ENCODE data around the gene ALG10.
"Not testable (repeated sequence)": the region's sequence is repeated elsewhere in the genome, so short reads cannot be mapped to it uniquely, and the experiment has no call there.

ALG10 gene, protein sequence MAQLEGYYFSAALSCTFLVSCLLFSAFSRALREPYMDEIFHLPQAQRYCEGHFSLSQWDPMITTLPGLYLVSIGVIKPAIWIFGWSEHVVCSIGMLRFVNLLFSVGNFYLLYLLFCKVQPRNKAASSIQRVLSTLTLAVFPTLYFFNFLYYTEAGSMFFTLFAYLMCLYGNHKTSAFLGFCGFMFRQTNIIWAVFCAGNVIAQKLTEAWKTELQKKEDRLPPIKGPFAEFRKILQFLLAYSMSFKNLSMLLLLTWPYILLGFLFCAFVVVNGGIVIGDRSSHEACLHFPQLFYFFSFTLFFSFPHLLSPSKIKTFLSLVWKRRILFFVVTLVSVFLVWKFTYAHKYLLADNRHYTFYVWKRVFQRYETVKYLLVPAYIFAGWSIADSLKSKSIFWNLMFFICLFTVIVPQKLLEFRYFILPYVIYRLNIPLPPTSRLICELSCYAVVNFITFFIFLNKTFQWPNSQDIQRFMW

DNA sequence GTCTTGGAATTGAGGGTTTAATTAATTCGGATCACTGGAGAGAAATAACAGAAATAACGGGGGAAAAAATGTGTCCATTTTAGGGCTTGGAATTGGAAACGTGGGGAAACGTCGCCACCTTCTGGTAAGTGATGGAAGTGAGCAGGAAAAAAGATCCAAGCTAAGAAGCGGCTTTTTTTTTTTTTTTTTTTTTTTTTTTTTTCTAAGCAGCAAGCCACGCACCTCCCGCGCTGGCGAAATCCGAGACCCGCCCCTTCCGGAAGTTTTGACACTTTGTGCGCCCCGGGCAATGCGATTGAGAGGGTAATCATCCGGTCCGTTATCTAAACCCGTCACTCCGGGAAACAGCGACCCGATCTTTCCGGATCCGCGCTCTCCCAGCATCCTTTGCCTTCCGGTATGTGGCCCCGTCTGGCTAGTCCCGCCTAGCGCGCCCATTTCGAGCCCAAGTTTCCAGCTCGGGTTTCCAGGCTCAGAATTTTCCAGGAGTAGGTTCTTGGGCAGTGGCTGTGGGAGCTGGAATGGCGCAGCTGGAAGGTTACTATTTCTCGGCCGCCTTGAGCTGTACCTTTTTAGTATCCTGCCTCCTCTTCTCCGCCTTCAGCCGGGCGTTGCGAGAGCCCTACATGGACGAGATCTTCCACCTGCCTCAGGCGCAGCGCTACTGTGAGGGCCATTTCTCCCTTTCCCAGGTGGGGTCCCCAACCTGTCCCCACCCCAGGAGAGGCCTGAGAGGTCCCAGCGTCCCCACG, at the start of gene ALG10:
ALG10 (plus strand) TSS at position 418 of the 752 bp plus-strand sequence; CDS start at position 522, 104 bp downstream.
- DNase-seq: peak; percentile 14

DNA sequence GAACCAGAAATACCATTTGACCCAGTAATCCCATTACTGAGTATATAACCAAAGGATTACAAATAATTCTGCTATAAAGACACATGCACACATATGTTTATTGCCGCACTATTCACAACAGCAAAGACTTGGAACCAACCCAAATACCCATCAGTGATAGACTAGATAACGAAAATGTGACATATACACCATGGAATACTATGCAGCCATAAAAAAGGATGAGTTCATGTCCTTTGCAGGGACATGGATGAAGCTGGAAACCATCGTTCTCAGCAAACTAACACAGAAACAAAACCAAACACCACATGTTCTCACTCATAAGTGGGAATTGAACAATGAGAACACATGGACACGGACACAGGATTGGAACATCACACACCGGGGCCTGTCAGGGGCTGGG, 49.4 kb upstream of the ALG10 start:
- not testable (repeated sequence) for DNase-seq

DNA sequence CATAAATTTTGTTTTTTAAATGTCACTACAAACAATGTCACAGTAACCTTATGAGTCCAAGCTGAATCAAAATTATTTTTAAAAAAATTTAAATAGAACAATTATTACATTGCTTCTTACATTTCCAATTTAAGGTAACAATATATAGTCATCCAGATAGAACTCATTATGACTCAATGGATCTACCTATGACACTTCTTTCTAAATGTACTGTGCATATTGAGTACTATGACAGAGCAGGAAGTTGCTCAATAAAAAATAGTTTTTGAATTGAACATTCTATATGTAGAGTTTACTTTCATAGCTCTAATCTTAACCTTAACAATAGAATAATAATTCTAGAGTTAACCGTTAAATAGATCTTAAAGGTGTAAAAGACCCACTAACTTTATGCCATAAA, 44.4 kb upstream of the ALG10 start:
- no peak for DNase-seq

DNA sequence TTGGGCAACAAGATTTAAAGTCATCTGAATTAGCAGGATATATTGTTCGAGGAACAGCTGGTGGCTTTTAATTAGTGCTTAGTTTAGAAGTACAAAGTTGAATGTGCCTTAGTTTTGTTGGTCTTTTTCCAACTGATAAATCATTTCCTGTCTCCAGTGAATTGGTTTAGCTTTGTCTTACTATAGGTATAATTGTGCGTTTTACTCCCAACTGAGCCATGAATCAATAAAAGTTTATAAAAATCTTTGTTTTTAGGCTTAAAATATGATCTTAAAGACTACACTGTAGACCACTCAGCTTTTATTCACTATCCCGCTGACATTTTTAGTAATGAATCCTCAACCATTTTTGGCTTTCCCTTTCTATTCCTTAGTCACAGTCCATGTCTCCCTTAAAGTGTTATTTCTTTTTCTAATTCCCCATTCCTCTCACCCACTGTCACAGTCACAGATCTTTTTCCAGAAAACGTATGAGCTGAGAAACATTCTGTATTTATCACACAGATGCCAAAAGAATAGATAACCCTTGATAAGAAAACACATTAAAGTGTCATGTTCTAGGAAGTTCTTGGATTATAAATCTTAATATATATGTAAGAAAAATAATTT, 34.0 kb upstream of the ALG10 start:
- DNase-seq: no peak

DNA sequence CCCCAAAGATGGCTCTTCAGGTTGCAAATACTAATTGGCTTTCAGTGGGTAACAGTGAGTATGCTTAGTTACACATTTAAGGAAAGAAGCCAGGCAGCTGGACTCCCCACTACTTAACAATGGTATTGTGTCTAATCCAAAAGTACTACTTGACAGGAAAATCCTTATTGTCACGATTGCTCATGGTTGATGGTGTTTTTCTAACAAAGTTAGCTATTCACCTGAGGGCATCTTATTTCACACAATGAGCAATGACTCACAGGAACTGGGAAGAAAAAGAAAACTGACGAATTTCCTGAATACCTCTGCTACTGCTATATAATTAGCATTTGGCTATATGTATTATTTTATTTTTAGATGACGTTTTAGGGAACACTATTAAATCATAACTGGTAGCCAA, 33.4 kb upstream of the ALG10 start:
- no peak for DNase-seq

DNA sequence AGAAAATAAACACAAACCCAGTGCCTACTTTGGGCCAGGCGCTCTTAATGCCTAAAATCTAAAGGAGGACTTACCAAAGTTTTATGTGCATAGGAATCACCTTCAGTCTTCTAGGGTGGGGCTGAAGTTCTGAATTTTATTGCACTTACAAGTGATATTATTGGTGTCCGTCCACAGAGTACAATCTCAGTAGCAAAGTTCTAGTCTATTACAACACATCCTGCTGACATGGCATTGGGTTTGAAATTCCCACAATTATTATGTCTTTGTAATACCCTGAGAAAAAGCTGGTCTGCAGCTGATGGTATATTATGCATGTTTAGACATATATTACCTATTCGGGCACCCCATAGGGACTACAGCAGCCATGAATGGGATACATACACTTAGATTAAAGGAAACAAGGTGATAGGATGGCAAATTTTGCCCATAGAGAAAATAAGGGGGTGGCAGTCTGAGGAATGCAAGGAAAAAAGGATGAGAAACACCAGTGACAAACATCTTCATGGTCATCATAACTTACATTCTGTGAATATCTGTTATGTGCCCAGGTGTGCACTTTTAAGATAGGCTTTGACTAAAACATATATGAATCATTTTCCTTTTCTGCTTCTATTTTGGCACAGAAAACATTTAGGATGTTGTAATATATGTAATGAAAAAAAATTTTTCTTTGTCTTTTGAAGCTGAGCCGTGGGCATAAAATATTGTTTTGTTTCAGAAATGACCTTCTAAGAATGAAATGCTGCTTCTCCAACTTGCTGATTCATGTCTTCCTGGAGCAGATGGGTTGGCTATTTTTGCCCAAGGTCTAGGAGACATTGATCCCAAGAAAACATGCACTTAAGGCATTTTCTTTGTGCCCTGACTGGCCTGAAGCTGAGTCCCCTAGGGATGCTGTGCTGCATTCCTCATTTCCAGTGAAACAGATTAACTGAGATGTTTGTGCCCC, 27.2 kb upstream of the ALG10 start:
- no peak for DNase-seq

DNA sequence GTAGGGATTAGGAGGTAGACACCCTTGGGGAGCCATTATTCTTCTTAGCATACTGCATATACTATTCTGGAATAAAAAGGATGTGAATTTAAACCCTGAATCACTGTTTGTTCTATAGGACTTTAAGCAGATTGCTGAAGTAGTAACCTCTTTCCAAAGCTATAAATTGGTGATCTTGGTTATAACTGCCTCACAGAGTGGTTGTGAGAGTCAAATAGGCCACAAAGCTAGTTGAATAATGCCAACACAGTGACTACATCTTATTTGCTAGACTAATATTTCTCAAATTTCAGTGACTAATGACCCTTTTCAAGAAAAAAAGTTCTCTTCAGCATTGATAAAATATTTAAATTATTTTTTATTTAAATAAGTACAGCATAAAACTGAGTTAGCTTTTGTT, 13.5 kb upstream of the ALG10 start:
- DNase-seq: not testable (repeated sequence)

DNA sequence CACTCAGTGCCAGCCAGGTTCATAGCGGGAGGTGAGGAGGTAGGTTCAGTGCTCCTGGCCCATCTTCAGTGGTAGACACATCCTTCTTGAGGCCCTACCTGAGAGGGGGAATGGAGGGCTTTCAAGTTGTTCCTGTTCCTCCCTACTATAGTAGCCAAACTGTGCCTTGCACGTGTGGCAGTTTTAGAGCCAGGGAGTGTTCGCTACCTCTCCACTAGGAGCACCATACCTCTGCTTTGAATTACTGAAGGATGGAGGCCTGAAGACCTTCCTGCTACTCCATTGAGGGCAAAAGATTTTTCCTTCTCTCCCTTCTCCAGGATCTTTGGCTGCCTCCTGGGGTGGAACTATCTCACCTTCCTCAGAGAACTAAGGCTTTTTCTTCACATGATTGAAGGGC, 5.9 kb upstream of the ALG10 start:
- no peak for DNase-seq

DNA sequence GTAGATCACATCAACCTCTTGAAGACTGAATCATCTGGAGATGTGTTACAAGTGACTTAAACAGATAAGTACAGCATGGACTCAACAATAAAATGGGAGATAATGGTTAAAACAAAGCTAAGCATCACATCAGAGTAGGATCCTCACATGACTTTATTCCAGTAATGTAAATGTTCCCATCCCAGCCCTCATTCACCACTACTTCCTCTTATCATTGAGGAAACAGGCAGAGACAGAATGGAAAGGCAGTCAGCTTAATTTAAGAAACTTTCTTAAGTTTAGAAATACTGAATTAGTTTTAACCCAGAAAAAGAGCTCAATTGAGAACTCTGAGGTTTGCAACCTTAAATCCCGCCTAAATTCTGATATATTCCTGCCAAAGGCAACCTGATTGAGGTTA, 1.2 kb upstream of the ALG10 start:
- no peak for DNase-seq

DNA sequence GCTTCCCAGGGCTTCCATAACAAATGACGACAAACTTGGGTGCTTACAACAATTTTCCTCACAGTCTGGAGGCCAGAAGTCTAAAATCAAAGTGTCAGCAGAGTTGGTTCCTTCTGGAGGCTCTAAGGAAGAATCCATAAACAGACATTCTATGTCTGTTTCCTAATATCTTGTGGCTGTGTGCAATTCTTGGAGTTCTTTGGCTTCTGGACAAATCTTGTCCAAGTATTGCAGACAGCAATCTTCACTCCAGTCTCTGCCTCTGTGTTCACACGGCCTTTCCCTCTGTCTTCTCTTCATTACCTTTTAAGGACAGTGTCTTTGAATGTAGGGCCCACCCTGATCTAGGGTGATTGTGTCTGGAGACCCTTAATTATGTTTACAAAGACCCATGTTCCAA, 5.4 kb downstream of the ALG10 start:
- not testable (repeated sequence) for DNase-seq

DNA sequence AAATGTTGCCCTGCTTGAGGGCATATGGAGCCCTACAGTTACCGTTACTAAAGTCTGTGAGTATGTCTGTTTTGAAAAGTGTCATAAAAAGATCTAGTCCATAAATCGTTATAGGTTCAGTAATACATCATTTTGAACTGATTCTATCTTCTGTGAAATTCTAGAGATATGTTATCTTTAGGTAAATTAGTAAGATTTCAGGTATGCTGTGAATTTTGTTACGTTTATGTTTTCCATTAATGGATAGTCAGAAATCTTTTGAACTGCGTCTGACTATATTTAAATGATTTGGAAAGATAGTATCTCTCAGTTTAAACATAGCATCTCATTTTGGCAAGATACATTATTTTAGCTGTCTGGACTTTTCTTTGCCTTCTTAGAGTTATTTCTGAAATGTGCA, 8.3 kb downstream of the ALG10 start:
- DNase-seq: no peak

DNA sequence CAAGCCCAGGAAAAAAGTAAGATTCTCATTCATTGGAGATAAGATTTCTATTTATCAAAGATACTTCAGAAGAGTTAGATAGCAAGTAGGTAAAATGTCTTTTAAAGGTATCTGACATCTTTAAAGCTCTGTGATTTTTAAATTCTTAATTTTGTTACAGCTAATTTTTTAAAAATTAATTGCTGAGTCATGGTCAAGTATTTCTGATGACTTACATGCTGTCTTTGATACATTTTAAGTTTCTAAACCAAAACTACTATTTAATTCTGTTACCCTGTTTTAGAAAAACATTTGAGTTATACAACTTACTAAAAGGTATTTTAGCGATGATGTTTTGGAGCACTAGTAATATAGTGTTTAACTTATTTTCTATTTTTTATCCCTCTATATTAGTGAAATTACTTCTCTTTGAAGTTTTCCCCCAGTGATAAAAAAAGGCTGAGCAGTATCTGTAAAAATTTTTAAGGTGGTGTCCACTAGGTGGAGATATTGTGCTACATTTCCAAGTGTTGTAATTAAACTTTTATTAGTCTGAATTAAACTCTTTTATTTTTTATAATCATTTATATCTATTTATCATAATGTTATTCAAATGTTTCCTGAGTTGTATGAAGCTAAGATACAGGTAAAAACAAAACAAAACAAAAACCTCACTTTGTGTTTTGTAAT, 11.5 kb downstream of the ALG10 start:
- no peak for DNase-seq

DNA sequence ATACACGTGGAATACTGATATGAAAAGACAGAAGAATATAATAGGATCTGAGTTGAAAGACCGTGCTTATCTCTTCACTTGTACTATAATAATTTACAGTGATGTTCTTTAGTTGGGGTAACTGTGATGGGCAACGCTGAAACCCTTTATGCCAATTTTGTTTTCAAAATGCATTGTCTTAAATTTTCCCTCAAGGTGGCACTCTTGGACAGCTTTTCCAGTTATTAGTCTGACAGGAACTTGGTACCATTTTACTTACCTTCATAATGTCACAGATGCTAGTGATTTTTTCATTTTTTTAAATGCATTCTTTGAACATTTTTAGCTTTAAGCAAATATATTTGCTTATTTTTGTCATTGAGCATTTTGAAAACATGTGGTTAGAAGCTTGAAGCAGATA, 16.1 kb downstream of the ALG10 start:
- not testable (repeated sequence) for DNase-seq

DNA sequence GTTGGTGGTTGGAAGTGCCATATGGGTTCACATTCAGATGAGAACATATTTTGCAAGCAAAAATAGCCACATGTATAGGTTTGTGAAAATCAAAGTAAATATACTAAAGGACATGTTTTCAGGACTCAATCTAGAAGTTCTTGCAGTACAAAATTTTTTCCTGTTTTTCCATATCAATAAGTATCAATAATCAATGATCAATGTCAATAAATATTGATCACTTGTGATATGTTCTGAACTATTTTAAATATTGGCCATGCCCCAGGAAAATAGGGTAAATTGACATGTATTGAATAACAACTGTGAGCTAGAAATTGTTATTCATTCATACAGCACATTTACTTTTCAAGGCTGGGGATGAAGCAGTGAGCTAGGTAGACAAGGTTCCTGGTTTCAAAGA, 24.3 kb downstream of the ALG10 start:
- no peak for DNase-seq

DNA sequence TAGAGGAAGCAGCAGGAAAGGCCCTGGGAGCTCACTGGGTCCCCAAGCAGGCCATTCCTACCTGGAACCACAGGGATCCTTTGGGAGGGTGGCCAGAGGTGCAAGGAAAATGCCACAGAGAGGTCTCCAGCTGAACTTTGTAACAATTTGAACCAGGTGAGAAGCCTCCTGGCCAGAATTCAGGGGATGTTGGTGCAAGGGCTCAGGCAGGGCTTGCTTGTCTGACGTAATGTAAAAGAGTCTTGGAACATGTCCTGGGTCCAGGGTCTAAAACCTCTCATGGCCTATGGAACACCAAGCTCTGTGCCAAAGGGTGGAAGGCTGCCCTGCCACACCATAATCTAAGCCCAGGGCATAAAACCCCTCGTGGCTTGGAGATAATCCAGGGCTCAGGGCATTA, 25.6 kb downstream of the ALG10 start:
- DNase-seq: not testable (repeated sequence)

DNA sequence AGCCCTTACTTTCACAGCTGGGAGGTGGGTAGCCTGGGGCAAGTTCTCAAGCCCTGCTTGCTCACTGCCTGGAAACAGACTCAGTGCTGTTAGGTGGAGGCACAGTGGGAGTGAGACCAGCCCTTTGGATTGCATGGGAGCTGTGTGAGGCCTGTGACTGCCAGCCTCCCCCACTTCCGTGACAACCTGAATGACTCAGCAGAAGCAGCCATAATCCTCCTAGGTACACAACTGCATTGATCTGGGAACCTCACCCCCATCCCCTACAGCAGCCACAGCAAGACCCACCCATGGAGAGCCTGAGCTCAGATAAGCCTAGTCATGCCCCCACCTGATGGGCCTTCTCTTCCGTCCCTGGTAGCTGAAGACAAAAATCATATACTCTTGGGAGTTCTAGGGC, 26.4 kb downstream of the ALG10 start:
- no peak for DNase-seq

DNA sequence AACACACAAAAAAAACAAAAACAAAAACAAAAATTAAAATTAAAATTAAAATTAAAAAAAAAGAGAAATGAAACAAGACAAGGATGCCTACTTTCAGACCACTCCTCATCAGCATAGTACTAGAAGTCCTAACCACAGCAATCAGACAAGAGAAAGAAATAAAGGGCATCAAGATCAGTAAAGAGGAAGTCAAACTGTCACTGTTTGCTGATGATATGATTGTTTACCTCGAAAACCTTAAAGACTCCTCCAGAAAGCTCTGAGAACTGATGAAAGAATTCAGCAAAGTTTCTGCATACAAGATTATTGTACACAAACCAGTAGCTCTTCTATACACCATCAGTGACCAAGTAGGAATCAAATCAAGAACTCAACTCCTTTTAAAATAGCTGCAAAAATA, 29.2 kb downstream of the ALG10 start:
- no peak for DNase-seq

DNA sequence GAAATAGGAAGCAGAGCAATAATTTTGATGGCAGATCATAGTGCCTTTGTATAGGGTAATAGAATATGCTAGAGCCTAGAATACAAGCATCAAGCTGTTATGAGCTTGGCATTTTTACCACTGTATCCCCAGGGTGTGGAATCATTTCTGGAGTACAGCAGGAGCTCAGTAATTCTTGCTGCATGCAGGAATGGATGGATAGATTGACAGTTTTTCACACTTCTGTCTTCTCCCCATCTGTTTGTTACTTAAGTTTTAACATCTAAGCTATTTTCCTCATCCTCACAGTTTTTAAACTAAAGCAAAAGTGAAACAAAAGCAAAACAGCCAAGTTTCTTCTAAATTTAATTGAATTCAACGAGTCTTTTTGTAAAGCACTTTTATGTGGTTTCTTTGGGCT, 32.6 kb downstream of the ALG10 start:
- no peak for DNase-seq

Measured in cortex of kidney (tissue), 1 donor.